GM10248 (cell line): Measurements from ENCODE around the gene MAP9.
A peak's percentile ranks its signal among the peaks of the same experiment; 100 is the strongest.

Experiments
- CTCF ChIA-PET: fragments of 300-600 bp; sonication (Branson Sonifier 250); formaldehyde crosslinking; extraction: SDS; loops from one replicate; lab custom pipeline; 2021; ENCODE audit warnings: antibody characterized with exemption; lab: Yijun Ruan, JAX
- POLR2A ChIA-PET: fragments of 350-650 bp; sonication (Branson Sonifier 250); formaldehyde crosslinking; extraction: SDS; loops from one replicate; lab custom pipeline; 2020; ENCODE audit warnings: antibody characterized with exemption; lab: Yijun Ruan, JAX
- DNase-seq: peaks from one replicate; pipeline ENCODE4 v3.0.0; 2012; ENCODE audit errors: extremely low spot score
- CTCF ChIP-seq: IDR thresholded peaks from 2 replicates; pipeline ENCODE4 v1.5.1; 2012; ENCODE audit warnings: mild to moderate bottlenecking, low read depth; ENCODE audit errors: extremely low read depth, missing control alignments, control extremely low read depth

Gene MAP9

GRCh38 chr4:155371432-155372043 is 5.2 kb downstream of the MAP9 start:
- no peak for DNase-seq
- CTCF ChIA-PET: interaction anchor here (1.1 kb wide), 1 partner anchor 426 kb away, joined by 3 read pairs; no protein-coding TSS in a partner anchor
- POLR2A ChIA-PET: no interaction called here
- TF ChIP-seq CTCF: no peak

- TF ChIP-seq CTCF: no peak
- no peak for DNase-seq
- POLR2A ChIA-PET: no interaction called here
- CTCF ChIA-PET: interaction anchor here (1.0 to 1.8 kb wide), 5 partner anchors 9 to 386 kb away, joined by 3 to 10 read pairs (median 5); partner anchors contain the start of gene MAP9
Observed at GRCh38 chr4:155367608-155368007, 9.2 kb downstream of the MAP9 start.

DNA sequence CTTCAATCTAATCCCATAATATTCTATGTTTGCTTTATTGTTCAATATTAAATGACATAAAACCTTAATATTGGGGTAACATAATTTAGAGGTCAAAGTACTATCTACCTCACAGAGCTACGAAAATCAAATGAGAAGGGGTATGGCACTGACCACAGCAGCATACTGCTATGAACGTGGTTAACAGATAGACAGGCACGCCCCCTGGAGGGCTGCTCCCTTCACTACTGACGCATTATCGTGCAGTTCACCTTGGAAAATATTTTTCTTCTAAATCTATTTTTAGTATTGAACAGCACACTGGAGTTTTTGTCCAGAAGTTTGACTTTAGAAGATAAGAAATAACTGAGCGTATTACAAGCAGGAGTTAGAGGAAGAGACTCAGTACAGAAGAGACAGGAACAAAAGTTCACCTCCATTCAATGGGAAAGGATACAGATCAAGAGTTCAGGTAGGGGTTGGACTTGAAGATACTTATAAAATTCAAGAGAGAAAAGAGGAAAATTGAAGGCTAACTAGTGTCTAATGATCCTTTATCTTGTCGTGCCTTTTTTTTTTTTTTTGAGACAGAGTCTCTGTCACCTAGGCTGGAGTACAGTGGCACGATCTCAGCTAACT is 22.7 kb downstream of the MAP9 start:
- peak; percentile 72 for TF ChIP-seq CTCF
- ChIA-PET CTCF (interaction anchor here (0.6 to 1.8 kb wide), 6 partner anchors 10 to 372 kb away, joined by 3 to 7 read pairs (median 4); no protein-coding TSS in a partner anchor), POLR2A (no interaction called here)
- peak; percentile 14 for DNase-seq

DNA sequence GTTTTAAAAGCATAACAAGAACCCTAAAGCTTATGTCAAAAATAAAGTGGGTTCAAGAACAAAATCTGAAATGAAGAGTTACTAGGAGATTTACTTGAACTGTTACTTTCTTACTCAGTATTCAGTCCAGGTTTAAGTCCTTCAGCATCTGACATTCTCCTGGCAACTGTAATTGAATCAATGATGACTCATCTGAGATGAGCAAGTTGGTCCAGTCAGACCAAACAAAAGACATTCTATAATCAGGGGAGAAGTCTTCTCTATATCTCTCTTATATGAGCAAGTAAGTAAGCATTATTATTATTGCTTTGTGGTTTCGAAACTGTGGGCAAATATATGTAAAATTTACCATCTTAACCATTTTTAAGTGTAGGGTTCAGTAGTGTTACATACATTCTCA is 34.6 kb downstream of the MAP9 start:
- ChIA-PET CTCF (interaction anchor here (1.5 kb wide), 1 partner anchor 14 kb away, joined by 3 read pairs; no protein-coding TSS in a partner anchor), POLR2A (no interaction called here)
- DNase-seq: no peak
- TF ChIP-seq CTCF: no peak

DNA sequence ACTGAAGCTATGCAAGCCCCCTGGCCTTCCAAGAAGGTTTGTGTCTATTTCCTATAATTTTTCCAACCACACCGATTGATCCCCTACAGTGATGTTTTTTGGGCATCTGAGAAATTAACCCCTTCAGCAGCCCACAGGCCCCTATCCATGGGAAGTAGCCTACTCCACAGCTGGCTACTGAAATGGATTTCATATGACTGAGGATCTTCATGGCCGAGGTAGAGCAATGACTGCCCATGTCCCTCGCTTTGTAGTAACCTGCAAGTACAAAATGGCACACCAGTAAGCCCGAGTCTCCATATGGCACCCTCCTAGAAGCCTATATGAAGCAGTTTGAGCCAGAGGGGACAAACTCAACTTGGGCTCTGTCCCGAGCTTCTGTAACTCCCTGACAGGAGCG is 36.8 kb downstream of the MAP9 start:
- ChIA-PET CTCF (interaction anchor here (1.3 to 1.9 kb wide), 2 partner anchors 14 to 18 kb away, joined by 3 to 6 read pairs; no protein-coding TSS in a partner anchor), POLR2A (interaction anchor here (0.6 kb wide), 1 partner anchor 1457 kb away, joined by 3 read pairs; no protein-coding TSS in a partner anchor)
- no peak for DNase-seq
- no peak for TF ChIP-seq CTCF

DNA sequence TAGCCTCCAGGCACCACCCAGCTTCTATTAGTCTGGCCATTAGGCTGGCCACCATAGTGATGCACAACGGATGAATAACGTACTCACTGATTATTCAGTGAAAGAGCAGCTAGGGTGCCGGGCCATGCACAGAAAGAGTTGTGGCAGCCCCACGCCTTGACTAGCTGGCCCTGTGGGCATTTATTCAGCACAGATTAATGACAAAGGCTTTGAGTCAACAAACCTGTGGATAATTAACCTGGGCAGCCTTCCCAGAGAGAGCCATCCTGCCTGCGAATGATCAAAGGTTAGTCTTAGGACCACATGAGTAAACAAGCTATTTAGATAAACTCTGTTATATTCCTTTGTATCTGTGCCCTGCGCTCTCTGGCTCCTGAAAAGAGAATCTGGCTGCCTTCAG is 37.2 kb downstream of the MAP9 start:
- POLR2A ChIA-PET: interaction anchor here (0.6 kb wide), 1 partner anchor 1458 kb away, joined by 3 read pairs; no protein-coding TSS in a partner anchor
- no peak for TF ChIP-seq CTCF
- DNase-seq: no peak

More for the DNA sequence above, 37.2 kb downstream of the MAP9 start:
- CTCF ChIA-PET: interaction anchor here (1.9 kb wide), 1 partner anchor 15 kb away, joined by 6 read pairs; no protein-coding TSS in a partner anchor
